Chondrocyte (in vitro differentiated cells): ENCODE results near the gene OR11L1. TPM values are rescaled to one million over a fixed set of nuclear protein-coding genes. Genes with fewer than 3 reads are reported as not detected.

Experiments used
- DNase-seq: peaks from one replicate; pipeline ENCODE4 v3.0.0; 2021; ENCODE audit warnings: mixed read lengths, low spot score
- H3K27ac Mint-ChIP-seq: one replicate; pipeline ENCODE4 v1.8.0; 2021; ENCODE audit warnings: mild to moderate bottlenecking, moderate library complexity, mixed read lengths; ENCODE audit not compliant: unreplicated experiment
- H3K27me3 Mint-ChIP-seq: 2 replicates; pipeline ENCODE4 v1.8.0; 2021; ENCODE audit warnings: low read depth, mixed read lengths
- H3K36me3 Mint-ChIP-seq: 2 replicates; pipeline ENCODE4 v1.8.0; 2021; ENCODE audit warnings: low read depth, mixed read lengths
- H3K4me1 Mint-ChIP-seq: 2 replicates; pipeline ENCODE4 v1.8.0; 2021; ENCODE audit warnings: low read depth, mild to moderate bottlenecking, mixed read lengths
- H3K4me3 Mint-ChIP-seq: one replicate; pipeline ENCODE4 v1.8.0; 2021; ENCODE audit warnings: mild to moderate bottlenecking, moderate library complexity, mixed read lengths; ENCODE audit not compliant: unreplicated experiment
- H3K9me3 Mint-ChIP-seq: 2 replicates; pipeline ENCODE4 v1.8.0; 2021; ENCODE audit warnings: low read depth, mixed read lengths
- CTCF ChIP-seq: fragments of 200-600 bp; sonication (generic); IDR thresholded peaks from 2 replicates; pipeline ENCODE4 v1.5.0; 2021; ENCODE audit warnings: antibody characterized with exemption, mild to moderate bottlenecking, moderate library complexity
- total RNA-seq: library from RNA; stranded (reverse); gene quantifications from 3 replicates; pipeline ENCODE4 v1.2.1, GENCODE V29; 2021

OR11L1 gene
- total RNA-seq, 1 donor from 2014 or later = not detected

DNA sequence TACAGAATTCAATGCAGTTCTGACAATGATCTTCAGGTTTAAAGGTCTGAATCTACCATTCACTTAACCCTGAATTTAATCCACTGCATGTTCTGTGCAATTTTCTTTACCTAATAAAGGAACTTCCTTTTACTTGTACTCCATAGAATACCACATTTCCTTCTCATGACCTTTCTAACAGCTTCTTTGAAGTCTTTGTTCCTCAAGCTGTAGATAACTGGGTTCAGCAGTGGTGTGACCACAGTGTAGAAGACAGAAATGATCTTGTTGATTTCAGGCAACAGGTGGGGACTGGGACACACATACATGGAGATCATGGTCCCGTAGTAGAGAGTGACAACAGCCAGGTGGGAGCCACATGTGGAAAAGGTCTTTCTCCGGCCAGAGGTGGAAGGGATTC lies 878 bp downstream of the OR11L1 start:
- Mint-ChIP-seq H3K4me1 (no peaks in the 10 kb centered on the region), H3K36me3 (no peaks in the 10 kb centered on the region), H3K4me3 (no peak overlapping the region), H3K9me3 (peaks cover 28% of the 10 kb centered on the region), H3K27ac (no peak overlapping the region), H3K27me3 (no peaks in the 10 kb centered on the region)
- no peak for DNase-seq
- no peak for TF ChIP-seq CTCF

DNA sequence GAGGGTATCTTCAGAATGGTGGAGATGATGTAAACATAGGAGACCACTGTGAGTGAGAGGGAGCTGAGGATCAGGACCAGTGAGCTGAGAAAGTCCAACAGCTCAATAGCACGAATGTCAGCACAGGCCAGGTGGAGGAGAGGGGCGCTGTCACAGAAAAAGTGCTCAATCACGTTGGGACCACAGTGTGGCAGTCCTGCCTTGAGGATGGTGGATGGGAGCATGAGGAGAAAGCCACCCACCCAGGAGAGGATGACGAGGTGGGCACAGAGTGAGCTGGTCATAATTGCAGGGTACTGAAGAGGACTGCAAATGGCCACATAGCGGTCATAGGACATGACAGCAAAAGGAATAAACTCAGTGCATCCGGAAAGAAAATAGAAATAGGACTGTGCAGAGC lies 8.1 kb downstream of the OR11L1 start:
- Mint-ChIP-seq H3K27ac (no peak overlapping the region), H3K4me1 (no peaks in the 10 kb centered on the region), H3K36me3 (no peaks in the 10 kb centered on the region), H3K27me3 (no peaks in the 10 kb centered on the region), H3K9me3 (peaks cover 26% of the 10 kb centered on the region), H3K4me3 (no peak overlapping the region)
- no peak for DNase-seq
- TF ChIP-seq CTCF = no peak

GRCh38 chr1:247829656-247830055 lies 12.0 kb downstream of the OR11L1 start:
- peaks cover 21% of the 10 kb centered on the region for H3K9me3 Mint-ChIP-seq
- no peak for TF ChIP-seq CTCF
- H3K4me1 Mint-ChIP-seq = no peaks in the 10 kb centered on the region
- no peak for DNase-seq
- no peak overlapping the region for H3K27ac Mint-ChIP-seq
- H3K27me3 Mint-ChIP-seq = no peaks in the 10 kb centered on the region
- H3K4me3 Mint-ChIP-seq = no peak overlapping the region
- no peaks in the 10 kb centered on the region for H3K36me3 Mint-ChIP-seq

GRCh38 chr1:247825362-247825761 lies 16.3 kb downstream of the OR11L1 start:
- no peak overlapping the region for H3K4me3 Mint-ChIP-seq
- H3K27me3 Mint-ChIP-seq = no peaks in the 10 kb centered on the region
- no peaks in the 10 kb centered on the region for H3K4me1 Mint-ChIP-seq
- peaks cover 16% of the 10 kb centered on the region for H3K9me3 Mint-ChIP-seq
- no peak for DNase-seq
- no peaks in the 10 kb centered on the region for H3K36me3 Mint-ChIP-seq
- H3K27ac Mint-ChIP-seq = no peak overlapping the region
- no peak for TF ChIP-seq CTCF

GRCh38 chr1:247824023-247824422 lies 17.7 kb downstream of the OR11L1 start, which contains the start of gene OR14A16:
OR14A16 (minus strand) TSS chr1:247824119; CDS start chr1:247815729, 8,390 bp downstream.
- no peak for TF ChIP-seq CTCF
- Mint-ChIP-seq H3K4me3 (no peak within 1 kb of the TSS), H3K4me1 (no peaks in the 10 kb centered on the region), H3K27ac (no peak within 1 kb of the TSS), H3K36me3 (no peaks in the 10 kb centered on the region), H3K27me3 (no peaks in the 10 kb centered on the region), H3K9me3 (peaks cover 19% of the 10 kb centered on the region)
- no peak for DNase-seq
